NCI-H2081 (cell line): ENCODE measurements around the gene CLSTN2.

Experiments
- DNase-seq, 2 experiments: peaks; one replicate each; lab custom pipeline; 2025; lab: John Stamatoyannopoulos, UW

CLSTN2 gene

DNA sequence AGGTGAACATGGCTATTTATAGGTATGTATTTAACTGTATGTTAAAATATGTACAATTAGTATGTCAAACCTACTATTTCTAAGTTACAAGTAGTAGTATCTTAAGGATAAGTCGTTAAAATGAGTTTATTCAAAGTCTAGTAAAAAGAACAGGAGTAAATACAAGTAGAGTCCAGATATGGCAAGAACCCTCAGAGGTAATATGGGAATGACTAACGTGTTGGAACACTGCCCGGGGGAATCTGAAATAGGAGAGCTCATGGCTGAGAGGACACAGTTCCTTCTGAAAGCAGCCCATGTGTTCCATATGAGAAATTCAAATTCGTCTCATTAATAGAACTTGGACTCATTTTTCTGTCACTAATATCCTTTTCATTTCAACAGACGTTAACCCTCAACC lies 158.8 kb downstream of the CLSTN2 start:
- peak; percentile 56 to 83 for DNase-seq

GRCh38 chr3:140094487-140094886 lies 159.5 kb downstream of the CLSTN2 start:
- no peak for DNase-seq

- no peak for DNase-seq
These were observed 161.1 kb downstream of the CLSTN2 start for GRCh38 chr3:140096037-140096436.

GRCh38 chr3:140097874-140098635 lies 163.1 kb downstream of the CLSTN2 start:
- DNase-seq = no peak

GRCh38 chr3:140100479-140100878 lies 165.5 kb downstream of the CLSTN2 start:
- no peak for DNase-seq

DNA sequence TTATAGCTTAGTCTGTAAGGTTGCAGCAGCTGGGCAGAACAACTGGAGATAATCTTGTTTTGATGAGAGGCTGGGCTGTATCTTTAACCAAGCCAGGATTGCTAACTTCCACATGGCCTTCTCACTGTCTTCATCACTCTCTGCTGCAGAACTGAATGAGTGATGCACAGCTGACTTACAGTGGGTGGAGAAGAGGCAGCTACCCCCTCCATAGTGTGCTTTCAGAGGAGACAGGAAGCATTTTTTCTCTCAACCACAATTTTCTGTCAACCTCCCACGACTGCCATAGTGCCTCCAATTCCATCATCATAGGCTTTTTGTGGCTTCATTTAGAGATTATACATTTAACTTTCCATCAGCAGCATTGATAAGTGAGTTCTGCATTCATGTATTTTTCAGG lies 168.2 kb downstream of the CLSTN2 start:
- DNase-seq = no peak

- DNase-seq = no peak
These were observed 169.1 kb downstream of the CLSTN2 start for GRCh38 chr3:140103986-140104645.

GRCh38 chr3:140113996-140114788 lies 179.2 kb downstream of the CLSTN2 start:
- DNase-seq = peak; percentile 30 to 51

DNA sequence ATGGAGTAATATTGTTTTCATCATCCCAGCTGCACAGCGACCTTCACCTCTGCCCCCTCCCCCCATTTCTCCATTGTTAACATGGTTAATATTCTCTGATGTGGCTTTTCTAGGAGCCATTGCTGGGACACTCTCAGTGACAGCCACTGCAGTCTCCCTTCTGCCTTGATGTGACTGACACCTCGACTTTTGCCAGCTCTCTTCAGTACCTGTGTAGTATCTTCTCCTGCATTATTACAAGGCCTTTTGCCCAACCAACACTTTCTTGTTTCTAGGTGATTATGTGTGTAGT lies 179.8 kb downstream of the CLSTN2 start:
- no peak for DNase-seq

- DNase-seq = peak in 1 of 2 experiments; percentile 46
These were observed 182.1 kb downstream of the CLSTN2 start for GRCh38 chr3:140117096-140117526.

DNA sequence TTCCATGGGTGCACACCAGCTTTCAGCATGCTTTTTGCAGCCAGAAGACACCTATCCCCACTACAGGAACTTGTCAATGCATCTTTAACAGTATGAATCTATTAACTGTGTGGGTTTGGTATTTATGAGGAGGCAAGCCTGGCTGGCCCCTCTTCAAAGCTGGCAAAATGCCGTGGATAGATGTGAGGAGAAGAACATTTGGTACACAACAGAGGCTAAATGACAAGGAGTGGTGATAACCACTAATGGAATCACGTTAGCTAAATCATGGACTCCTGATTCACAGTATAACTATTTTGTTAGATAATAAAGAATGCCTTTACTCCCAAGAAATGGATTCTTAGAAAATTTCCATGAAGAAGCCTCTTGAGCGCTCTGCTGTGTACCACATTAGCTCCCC lies 187.2 kb downstream of the CLSTN2 start:
- no peak for DNase-seq

- peak; percentile 52 to 88 for DNase-seq
These were observed 193.2 kb downstream of the CLSTN2 start for GRCh38 chr3:140128217-140128616.

DNA sequence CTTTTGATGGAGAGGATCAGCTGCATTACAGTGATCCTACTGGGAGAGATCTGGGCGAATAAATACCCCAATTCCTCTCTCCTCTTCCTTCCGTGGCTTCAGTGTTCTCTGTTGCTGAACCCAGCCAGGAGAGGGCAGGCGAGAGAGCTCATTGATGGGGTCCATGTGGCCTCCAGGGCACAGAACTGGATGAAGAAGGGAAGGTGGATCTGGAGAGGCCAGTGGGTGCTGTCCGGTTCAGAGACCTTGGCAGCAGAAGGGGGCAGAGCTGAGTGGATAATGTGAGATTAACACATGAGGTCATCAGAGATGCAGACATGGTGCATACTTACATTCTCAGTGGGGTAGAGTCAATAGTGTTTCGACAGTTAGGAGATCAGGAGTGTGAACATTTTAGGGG lies 193.6 kb downstream of the CLSTN2 start:
- peak; percentile 75 to 88 for DNase-seq

GRCh38 chr3:140129768-140130284 lies 194.8 kb downstream of the CLSTN2 start:
- no peak for DNase-seq

DNA sequence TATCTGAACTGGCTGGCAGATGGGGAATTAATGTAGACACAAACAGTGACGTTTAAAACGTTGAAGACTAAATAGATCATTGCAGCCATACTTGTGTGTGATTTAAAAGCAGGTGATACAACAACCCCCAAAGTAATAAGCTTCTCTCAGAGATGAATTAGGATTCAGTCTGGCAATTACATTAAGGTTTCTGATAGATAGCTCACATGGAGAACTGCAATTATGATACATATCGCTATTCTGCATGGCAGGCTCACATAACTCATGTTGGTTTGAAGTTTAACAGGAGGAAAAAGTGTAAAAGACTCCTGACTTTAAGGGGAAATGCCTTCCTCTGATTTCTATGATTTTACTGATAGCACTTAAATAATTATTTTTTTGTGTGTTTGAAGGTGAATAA lies 196.9 kb downstream of the CLSTN2 start:
- no peak for DNase-seq

DNA sequence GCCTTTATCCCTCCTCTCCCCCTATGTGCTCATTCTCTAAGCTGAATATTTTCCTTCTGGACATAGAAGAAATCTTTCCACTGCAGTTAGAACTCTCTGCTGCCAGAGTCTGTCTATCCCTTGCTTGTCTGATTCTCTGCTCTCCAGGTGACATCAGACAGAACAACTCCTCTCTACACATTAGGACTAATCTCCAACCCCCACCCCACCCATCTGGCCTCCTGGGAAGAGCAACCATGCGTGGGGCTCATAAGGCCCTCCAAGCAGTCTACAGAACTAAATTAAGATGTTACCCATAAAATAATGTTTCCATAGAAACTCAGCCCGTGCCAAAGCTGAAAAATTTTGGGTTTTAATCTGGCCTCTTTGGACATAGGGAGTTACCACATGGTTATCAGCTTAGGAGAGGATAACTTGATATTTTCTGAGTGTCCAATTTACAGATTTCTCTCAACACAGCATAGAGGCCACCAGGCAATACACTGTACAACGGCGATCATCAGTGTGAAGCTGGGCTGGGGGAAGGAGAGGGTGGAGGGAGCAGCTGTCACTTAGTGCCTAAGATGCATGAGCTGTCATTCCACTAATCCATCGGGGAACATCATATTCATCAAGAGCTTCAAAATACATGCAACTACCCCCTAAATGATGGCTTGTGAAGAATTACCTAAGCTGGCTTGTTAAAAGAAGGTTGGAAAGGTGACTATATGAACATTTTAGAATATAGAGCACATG lies 199.4 kb downstream of the CLSTN2 start:
- no peak for DNase-seq

- no peak for DNase-seq
These were observed 200.5 kb downstream of the CLSTN2 start for GRCh38 chr3:140135461-140135860.

- DNase-seq = no peak
These were observed 208.5 kb downstream of the CLSTN2 start for GRCh38 chr3:140143367-140144069.

DNA sequence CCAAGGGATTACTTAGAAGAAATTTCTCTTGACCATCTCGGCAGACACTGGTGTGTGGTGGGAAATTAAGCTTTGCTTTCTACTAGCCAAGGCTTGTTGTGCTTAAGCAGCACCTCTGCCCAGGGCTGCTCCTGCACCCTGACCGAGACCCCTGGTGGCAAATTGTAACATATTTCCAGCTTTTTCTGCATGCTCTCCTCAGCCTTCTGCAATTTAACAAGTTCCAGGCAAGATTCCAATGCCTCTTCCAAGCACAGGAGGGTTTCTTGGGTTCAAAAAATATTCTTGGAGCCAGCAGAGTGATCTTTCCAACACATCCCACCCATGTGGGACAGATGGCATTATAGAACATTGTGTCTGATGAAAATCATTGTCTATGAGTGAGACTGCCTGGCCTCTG lies 210.5 kb downstream of the CLSTN2 start:
- no peak for DNase-seq

DNA sequence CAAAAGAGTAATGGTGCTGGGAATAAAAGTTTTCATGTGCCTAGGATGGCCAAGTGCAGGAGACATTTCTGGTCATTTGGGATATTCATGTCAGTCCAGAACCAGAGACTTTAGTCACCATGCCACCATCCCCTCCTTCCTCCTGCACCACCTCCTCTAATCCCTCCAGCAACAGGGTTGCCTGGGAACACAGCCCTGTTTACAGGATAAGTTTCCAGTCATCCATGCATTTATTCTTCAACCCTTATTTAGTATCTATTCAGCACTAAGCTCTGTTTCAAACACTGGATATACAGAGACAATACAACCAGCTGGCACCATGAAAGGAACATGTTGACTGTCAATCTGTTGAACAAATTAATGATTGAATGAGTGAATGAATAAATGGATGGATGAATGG lies 211.7 kb downstream of the CLSTN2 start:
- no peak for DNase-seq

DNA sequence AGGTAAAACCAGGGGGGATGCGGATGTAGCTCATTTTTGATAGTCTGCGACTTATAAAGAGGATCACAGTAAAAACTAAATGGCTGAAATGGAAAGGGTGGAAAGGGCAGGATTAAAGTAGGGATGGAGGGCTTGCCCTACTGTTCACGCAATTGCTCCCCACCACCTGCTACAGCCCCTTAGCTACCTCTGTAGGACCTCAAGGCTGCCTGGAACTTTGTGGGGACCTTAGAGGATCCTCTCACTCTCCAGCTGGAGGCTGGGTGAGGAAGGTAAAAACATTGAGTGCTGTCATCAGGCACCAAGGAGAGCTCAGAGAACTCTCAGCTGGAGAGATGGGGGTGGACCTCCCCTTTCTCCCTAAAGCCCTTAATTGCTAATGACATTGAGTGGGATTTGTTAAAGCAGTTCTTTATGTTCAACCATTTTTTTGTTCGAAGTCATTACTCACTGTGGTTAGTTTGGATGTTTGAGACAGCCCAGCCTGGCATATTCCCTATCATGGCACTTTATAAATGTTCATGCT lies 213.0 kb downstream of the CLSTN2 start:
- no peak for DNase-seq
